ENCODE measurements around the gene PSMG4. TPM values are rescaled to one million over a fixed set of nuclear protein-coding genes. Genes with fewer than 3 reads are reported as not detected.
"Not testable (repeated sequence)": the region's sequence is repeated elsewhere in the genome, so short reads cannot be mapped to it uniquely, and the experiment has no call there.

PSMG4 gene
- polyA plus RNA-seq, 1 experiment, result 24.7 TPM

GRCh38 chr6:3237761-3238662 is 20.7 kb upstream of the PSMG4 start:
- no peak; the same call in 1 of the 2 replicates for TF ChIP-seq CTCF (IDR thresholded peaks at IDR 0.05; ENCODE audit: insufficient read depth, low read depth, low read length)
- H3K4me3 ChIP-seq (ENCODE audit: low read depth, low read length), result no peak overlapping the region
- H3K27me3 ChIP-seq (ENCODE audit: control insufficient read depth, insufficient read depth, low read length), result peaks cover 16% of the 10 kb centered on the region
- no peaks in the 10 kb centered on the region for H3K36me3 ChIP-seq (ENCODE audit: control insufficient read depth, insufficient read depth, low read length)
- CTCF ChIA-PET, result interaction anchor here (1.3 kb wide), 1 partner anchor 9 kb away, joined by 5 read pairs; no protein-coding TSS in a partner anchor
- POLR2A ChIA-PET, result interaction anchor here (0.5 kb wide), 1 partner anchor 256 kb away, joined by 9 read pairs; no protein-coding TSS in a partner anchor
- DNase-seq (ENCODE audit: low read depth), result no peak

GRCh38 chr6:3239110-3239830 is 19.5 kb upstream of the PSMG4 start:
- peak; percentile 21; the same call in 1 of the 2 replicates for TF ChIP-seq CTCF (IDR thresholded peaks at IDR 0.05; ENCODE audit: insufficient read depth, low read depth, low read length)
- POLR2A ChIA-PET, result no interaction called here

GRCh38 chr6:3240595-3240994 is 18.2 kb upstream of the PSMG4 start:
- no peak for TF ChIP-seq CTCF (IDR thresholded peaks at IDR 0.05; ENCODE audit: insufficient read depth, low read depth, low read length)
- Histone ChIP-seq H3K36me3 (ENCODE audit: control insufficient read depth, insufficient read depth, low read length) (no peaks in the 10 kb centered on the region), H3K27me3 (ENCODE audit: control insufficient read depth, insufficient read depth, low read length) (peaks cover 12% of the 10 kb centered on the region), H3K4me3 (ENCODE audit: low read depth, low read length) (no peak overlapping the region)
- POLR2A ChIA-PET, result no interaction called here
- no peak for DNase-seq (ENCODE audit: low read depth)
- CTCF ChIA-PET, result interaction anchor here (1.5 kb wide), 1 partner anchor 11 kb away, joined by 3 read pairs; no protein-coding TSS in a partner anchor

More at GRCh38 chr6:3239110-3239830, 19.5 kb upstream of the PSMG4 start:
- Histone ChIP-seq H3K4me3 (ENCODE audit: low read depth, low read length) (no peak overlapping the region), H3K27me3 (ENCODE audit: control insufficient read depth, insufficient read depth, low read length) (peaks cover 12% of the 10 kb centered on the region), H3K36me3 (ENCODE audit: control insufficient read depth, insufficient read depth, low read length) (no peaks in the 10 kb centered on the region)
- no peak for DNase-seq (ENCODE audit: low read depth)
- CTCF ChIA-PET, result no interaction called here

GRCh38 chr6:3241745-3242144 is 17.0 kb upstream of the PSMG4 start:
- POLR2A ChIA-PET; H3K27me3 ChIP-seq (ENCODE audit: control insufficient read depth, insufficient read depth, low read length); H3K4me3 ChIP-seq (ENCODE audit: low read depth, low read length); H3K36me3 ChIP-seq (ENCODE audit: control insufficient read depth, insufficient read depth, low read length); DNase-seq (ENCODE audit: low read depth): not testable (repeated sequence)
- CTCF ChIA-PET, result interaction anchor here (0.6 kb wide), 1 partner anchor 11 kb away, joined by 3 read pairs; no protein-coding TSS in a partner anchor

GRCh38 chr6:3242768-3243167 is 16.0 kb upstream of the PSMG4 start:
- POLR2A ChIA-PET, result no interaction called here
- CTCF ChIA-PET, result no interaction called here
- no peak for DNase-seq (ENCODE audit: low read depth)
- peaks cover 6% of the 10 kb centered on the region for H3K27me3 ChIP-seq (ENCODE audit: control insufficient read depth, insufficient read depth, low read length)
- H3K36me3 ChIP-seq (ENCODE audit: control insufficient read depth, insufficient read depth, low read length), result no peaks in the 10 kb centered on the region
- TF ChIP-seq CTCF (IDR thresholded peaks at IDR 0.05; ENCODE audit: insufficient read depth, low read depth, low read length), result no peak
- no peak overlapping the region for H3K4me3 ChIP-seq (ENCODE audit: low read depth, low read length)
